Measurements from ENCODE around the gene RERE. TPM values are rescaled to one million over a fixed set of nuclear protein-coding genes. Genes with fewer than 3 reads are reported as not detected.
"Not testable (repeated sequence)": the region's sequence is repeated elsewhere in the genome, so short reads cannot be mapped to it uniquely, and the experiment has no call there.

The RERE gene
- total and polyA plus RNA-seq, 2 donors (not counting 3 experiments of a cell fraction or from before 2014, with no cell fraction given), result 14.1 to 113 TPM

- peaks cover 5% of the 10 kb centered on the region for H4K20me1 ChIP-seq (replicated peaks; ENCODE audit: control insufficient read depth, extremely low read depth, insufficient read depth, low read length)
- BruUV-seq (replicated peaks), result no TSS peak
- H3K4me1 ChIP-seq (ENCODE audit: control insufficient read depth, extremely low read depth, insufficient read depth, low read length), result peaks cover 4% of the 10 kb centered on the region
- H2AFZ ChIP-seq (ENCODE audit: low read depth, low read length), result no peak overlapping the region
- POLR2A ChIA-PET, result no interaction called here
- dilution Hi-C loops (cut with MboI; ENCODE audit: extremely low pct_ligation_motif_present, low sequenced_read_pairs) (no loop called here), intact Hi-C loops (cut with micrococcal nuclease) (loop anchor here (2.0 kb wide), 1 partner anchor 21 kb away; no protein-coding TSS in a partner anchor)
- H3K9me1 ChIP-seq (replicated peaks; ENCODE audit: control insufficient read depth, extremely low read depth, insufficient read depth, low read length), result no peaks in the 10 kb centered on the region
- H3K27ac ChIP-seq (ENCODE audit: insufficient read depth, low read depth, low read length), result no peak overlapping the region
- H3K36me3 ChIP-seq (ENCODE audit: control insufficient read depth in 2 of 2, extremely low read depth in 1 of 2, insufficient read depth in 2 of 2, low read length in 2 of 2), result no peaks in the 10 kb centered on the region
- H3K4me2 ChIP-seq (ENCODE audit: insufficient read depth, low read length), result no peak overlapping the region
- DNase-seq (ENCODE audit: low read depth, low spot score), result no peak
- CTCF ChIA-PET, result interaction anchor here (0.6 to 1.8 kb wide), 3 partner anchors 45 to 277 kb away, joined by 3 to 4 read pairs (median 3); no protein-coding TSS in a partner anchor
- no peak overlapping the region for H3K4me3 ChIP-seq (replicated peaks in 1 of 3; ENCODE audit: insufficient read depth in 1 of 3, low read depth in 1 of 3, low read length in 3 of 3)
- no peak for FAIRE-seq
- TF ChIP-seq EZH2 (IDR thresholded peaks at IDR 0.05; ENCODE audit: borderline replicate concordance, low read depth, low read length, severe bottlenecking), result no peak
- peak; percentile 56 for TF ChIP-seq GATA2 (IDR thresholded peaks at IDR 0.05; ENCODE audit: insufficient read depth, insufficient read length, low read depth, low read length)
- no peak overlapping the region for H3K9ac ChIP-seq (replicated peaks; ENCODE audit: extremely low read depth, insufficient read depth, low read length)
- no peaks in the 10 kb centered on the region for H3K9me3 ChIP-seq (replicated peaks; ENCODE audit: control insufficient read depth, insufficient read depth, low read length)
- H3K27me3 ChIP-seq (ENCODE audit: control insufficient read depth in 2 of 2, insufficient read depth in 2 of 2, low read length in 2 of 2), result no peaks in the 10 kb centered on the region
- H3K79me2 ChIP-seq (ENCODE audit: control insufficient read depth, insufficient read depth, low read length), result peaks cover 20% of the 10 kb centered on the region
Observed at GRCh38 chr1:8625981-8626898, 191.2 kb downstream of the RERE start.

GRCh38 chr1:8625491-8625890, 191.9 kb downstream of the RERE start:
- peaks cover 4% of the 10 kb centered on the region for H3K4me1 ChIP-seq (ENCODE audit: control insufficient read depth, extremely low read depth, insufficient read depth, low read length)
- H3K9me3 ChIP-seq (replicated peaks; ENCODE audit: control insufficient read depth, insufficient read depth, low read length), result no peaks in the 10 kb centered on the region
- dilution Hi-C loops (cut with MboI; ENCODE audit: extremely low pct_ligation_motif_present, low sequenced_read_pairs) (no loop called here), intact Hi-C loops (cut with micrococcal nuclease) (no loop called here)
- no peaks in the 10 kb centered on the region for H3K27me3 ChIP-seq (ENCODE audit: control insufficient read depth in 2 of 2, insufficient read depth in 2 of 2, low read length in 2 of 2)
- BruUV-seq (replicated peaks), result no TSS peak
- H3K27ac ChIP-seq (ENCODE audit: insufficient read depth, low read depth, low read length), result no peak overlapping the region
- no peak overlapping the region for H3K9ac ChIP-seq (replicated peaks; ENCODE audit: extremely low read depth, insufficient read depth, low read length)
- H3K79me2 ChIP-seq (ENCODE audit: control insufficient read depth, insufficient read depth, low read length), result peaks cover 20% of the 10 kb centered on the region
- no peak for TF ChIP-seq EZH2 (IDR thresholded peaks at IDR 0.05; ENCODE audit: borderline replicate concordance, low read depth, low read length, severe bottlenecking)
- H3K4me3 ChIP-seq (replicated peaks in 1 of 3; ENCODE audit: insufficient read depth in 1 of 3, low read depth in 1 of 3, low read length in 3 of 3), result no peak overlapping the region
- H3K9me1 ChIP-seq (replicated peaks; ENCODE audit: control insufficient read depth, extremely low read depth, insufficient read depth, low read length), result no peaks in the 10 kb centered on the region
- DNase-seq (ENCODE audit: low read depth, low spot score), result no peak
- peaks cover 5% of the 10 kb centered on the region for H4K20me1 ChIP-seq (replicated peaks; ENCODE audit: control insufficient read depth, extremely low read depth, insufficient read depth, low read length)
- H3K36me3 ChIP-seq (ENCODE audit: control insufficient read depth in 2 of 2, extremely low read depth in 1 of 2, insufficient read depth in 2 of 2, low read length in 2 of 2), result no peaks in the 10 kb centered on the region
- POLR2A ChIA-PET, result no interaction called here
- no peak for FAIRE-seq
- H2AFZ ChIP-seq (ENCODE audit: low read depth, low read length), result no peak overlapping the region
- no peak overlapping the region for H3K4me2 ChIP-seq (ENCODE audit: insufficient read depth, low read length)
- CTCF ChIA-PET, result interaction anchor here (1.5 kb wide), 1 partner anchor 46 kb away, joined by 3 read pairs; no protein-coding TSS in a partner anchor

DNA sequence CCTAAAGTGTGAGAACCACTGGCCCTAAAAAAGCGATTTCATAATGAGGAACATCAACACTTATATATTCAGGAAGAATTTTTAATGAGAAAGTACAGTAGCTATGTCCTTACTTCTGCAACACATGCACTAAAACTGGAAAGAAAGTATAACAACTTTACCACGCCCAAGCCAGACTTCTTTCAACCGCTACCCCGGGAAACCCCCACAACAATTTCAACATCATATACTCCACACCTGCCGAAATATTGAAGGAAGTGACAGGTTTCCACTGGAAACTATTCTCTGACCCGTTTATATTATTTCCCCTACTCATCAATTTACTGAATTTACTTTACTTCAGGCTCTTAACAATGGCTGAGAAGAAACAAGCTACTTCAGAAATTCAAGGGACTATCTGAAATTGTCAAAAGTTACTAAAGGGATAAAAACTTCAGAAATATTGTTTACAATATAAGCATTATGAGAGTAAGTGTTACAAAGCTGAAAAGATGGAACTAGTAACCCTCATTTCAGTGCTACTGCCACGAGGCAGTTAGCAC, 193.7 kb downstream of the RERE start:
- dilution Hi-C loops (cut with MboI; ENCODE audit: extremely low pct_ligation_motif_present, low sequenced_read_pairs); H2AFZ ChIP-seq (ENCODE audit: low read depth, low read length); intact Hi-C loops (cut with micrococcal nuclease); H3K27ac ChIP-seq (ENCODE audit: insufficient read depth, low read depth, low read length); POLR2A ChIA-PET; H3K4me1 ChIP-seq (ENCODE audit: control insufficient read depth, extremely low read depth, insufficient read depth, low read length); H3K27me3 ChIP-seq (ENCODE audit: control insufficient read depth in 2 of 2, insufficient read depth in 2 of 2, low read length in 2 of 2); H3K9me3 ChIP-seq (replicated peaks; ENCODE audit: control insufficient read depth, insufficient read depth, low read length); H3K9me1 ChIP-seq (replicated peaks; ENCODE audit: control insufficient read depth, extremely low read depth, insufficient read depth, low read length); H3K9ac ChIP-seq (replicated peaks; ENCODE audit: extremely low read depth, insufficient read depth, low read length); H3K36me3 ChIP-seq (ENCODE audit: control insufficient read depth in 2 of 2, extremely low read depth in 1 of 2, insufficient read depth in 2 of 2, low read length in 2 of 2); BruUV-seq (replicated peaks); DNase-seq (ENCODE audit: low read depth, low spot score); H3K4me3 ChIP-seq (replicated peaks in 1 of 3; ENCODE audit: insufficient read depth in 1 of 3, low read depth in 1 of 3, low read length in 3 of 3); H3K4me2 ChIP-seq (ENCODE audit: insufficient read depth, low read length); H4K20me1 ChIP-seq (replicated peaks; ENCODE audit: control insufficient read depth, extremely low read depth, insufficient read depth, low read length); FAIRE-seq: not testable (repeated sequence)
- CTCF ChIA-PET, result interaction anchor here (1.4 kb wide), 2 partner anchors 47 to 54 kb away, joined by 3 to 5 read pairs; no protein-coding TSS in a partner anchor
- peaks cover 15% of the 10 kb centered on the region for H3K79me2 ChIP-seq (ENCODE audit: control insufficient read depth, insufficient read depth, low read length)
